ENCODE measurements around the gene SH3PXD2A. TPM values are rescaled to one million over a fixed set of nuclear protein-coding genes. Genes with fewer than 3 reads are reported as not detected.
"Not testable (repeated sequence)": the region's sequence is repeated elsewhere in the genome, so short reads cannot be mapped to it uniquely, and the experiment has no call there.

The SH3PXD2A gene
- total RNA-seq, 1 donor from 2014 or later, result 28.7 TPM

GRCh38 chr10:103826885-103827284, 28.5 kb downstream of the SH3PXD2A start:
- no peak for DNase-seq (ENCODE audit: missing footprints)
- intact Hi-C loops (cut with DNase I), result no loop called here
- ATAC-seq, result no peak

- intact Hi-C loops (cut with DNase I), result no loop called here
- no peak for DNase-seq (ENCODE audit: missing footprints)
- ATAC-seq, result no peak
Observed at GRCh38 chr10:103824281-103824680, 31.1 kb downstream of the SH3PXD2A start.

- intact Hi-C loops (cut with DNase I), result no loop called here
- DNase-seq (ENCODE audit: missing footprints) (no peak), ATAC-seq (no peak)
Observed at GRCh38 chr10:103823706-103824272, 31.6 kb downstream of the SH3PXD2A start.

- ATAC-seq (no peak), DNase-seq (ENCODE audit: missing footprints) (no peak)
- intact Hi-C loops (cut with DNase I), result no loop called here
Observed at GRCh38 chr10:103822800-103823199, 32.6 kb downstream of the SH3PXD2A start.

GRCh38 chr10:103822107-103822716, 33.2 kb downstream of the SH3PXD2A start:
- DNase-seq (ENCODE audit: missing footprints) (no peak), ATAC-seq (no peak)
- intact Hi-C loops (cut with DNase I), result no loop called here

GRCh38 chr10:103820101-103821062, 35.0 kb downstream of the SH3PXD2A start:
- intact Hi-C loops (cut with DNase I), result no loop called here
- ATAC-seq (peak; percentile 87), DNase-seq (ENCODE audit: missing footprints) (peak; percentile 91)

GRCh38 chr10:103819493-103819892, 35.9 kb downstream of the SH3PXD2A start:
- intact Hi-C loops (cut with DNase I), result loop anchor here (5.0 kb wide), 1 partner anchor 33 kb away; no protein-coding TSS in a partner anchor
- no peak for ATAC-seq
- DNase-seq (ENCODE audit: missing footprints), result no peak

- DNase-seq (ENCODE audit: missing footprints), result no peak
- intact Hi-C loops (cut with DNase I), result loop anchor here (5.0 kb wide), 1 partner anchor 33 kb away; no protein-coding TSS in a partner anchor
- ATAC-seq, result no peak
Observed at GRCh38 chr10:103818765-103819374, 36.5 kb downstream of the SH3PXD2A start.

GRCh38 chr10:103818105-103818504, 37.3 kb downstream of the SH3PXD2A start:
- intact Hi-C loops (cut with DNase I), result loop anchor here (5.0 kb wide), 1 partner anchor 34 kb away; no protein-coding TSS in a partner anchor
- DNase-seq (ENCODE audit: missing footprints), result no peak
- no peak for ATAC-seq

- DNase-seq (ENCODE audit: missing footprints) (no peak), ATAC-seq (no peak)
- intact Hi-C loops (cut with DNase I), result loop anchor here (5.0 kb wide), 1 partner anchor 36 kb away; no protein-coding TSS in a partner anchor
Observed at GRCh38 chr10:103816431-103816830, 38.9 kb downstream of the SH3PXD2A start.

GRCh38 chr10:103814626-103815370, 40.6 kb downstream of the SH3PXD2A start:
- no peak for ATAC-seq
- DNase-seq (ENCODE audit: missing footprints), result no peak
- intact Hi-C loops (cut with DNase I), result loop anchor here (5.0 kb wide), 1 partner anchor 38 kb away; no protein-coding TSS in a partner anchor

- DNase-seq (ENCODE audit: missing footprints), result no peak
- no peak for ATAC-seq
- intact Hi-C loops (cut with DNase I), result no loop called here
Observed at GRCh38 chr10:103814105-103814504, 41.3 kb downstream of the SH3PXD2A start.

- DNase-seq (ENCODE audit: missing footprints); ATAC-seq; intact Hi-C loops (cut with DNase I): not testable (repeated sequence)
Observed at GRCh38 chr10:103813312-103813711, 42.1 kb downstream of the SH3PXD2A start.

GRCh38 chr10:103812432-103812831, 42.9 kb downstream of the SH3PXD2A start:
- ATAC-seq (no peak), DNase-seq (ENCODE audit: missing footprints) (no peak)
- intact Hi-C loops (cut with DNase I), result no loop called here

- peak; percentile 26 for ATAC-seq
- intact Hi-C loops (cut with DNase I), result no loop called here
- no peak for DNase-seq (ENCODE audit: missing footprints)
Observed at GRCh38 chr10:103812004-103812403, 43.4 kb downstream of the SH3PXD2A start.

- ATAC-seq (no peak), DNase-seq (ENCODE audit: missing footprints) (no peak)
- intact Hi-C loops (cut with DNase I), result no loop called here
Observed at GRCh38 chr10:103811463-103811862, 43.9 kb downstream of the SH3PXD2A start.

GRCh38 chr10:103808780-103809179, 46.6 kb downstream of the SH3PXD2A start:
- intact Hi-C loops (cut with DNase I), result no loop called here

GRCh38 chr10:103807996-103808395, 47.4 kb downstream of the SH3PXD2A start:
- intact Hi-C loops (cut with DNase I), result no loop called here
- no peak for DNase-seq (ENCODE audit: missing footprints)
- no peak for ATAC-seq

More at GRCh38 chr10:103808780-103809179, 46.6 kb downstream of the SH3PXD2A start:
- peak; percentile 24 for ATAC-seq
- no peak for DNase-seq (ENCODE audit: missing footprints)

All from Right ventricle myocardium inferior (tissue), 1 donor.